Measurements from ENCODE around the gene ZXDC.

GRCh38 chr3:126476166-126477060 is 722 bp upstream of the ZXDC start:
- TF ChIP-seq POLR2AphosphoS5 (IDR thresholded peaks at IDR 0.05; ENCODE audit: low read depth, low read length) (no peak), POLR2A (IDR thresholded peaks at IDR 0.05; ENCODE audit: low read depth, low read length) (no peak)

Data from GM12891 (cell line).